OCI-LY3 (cell line): ENCODE measurements around the gene FANCG.

Experiments
- H2AFZ ChIP-seq: fragments of 200-600, 300-600 bp; shearing (Covaris generic); 2 replicates; pipeline ENCODE4 v1.6.0; 2014; ENCODE audit warnings: antibody characterized with exemption, low read depth, low read length
- H3K27ac ChIP-seq: fragments of 200-600, 300-600 bp; sonication (generic); 2 replicates; pipeline ENCODE4 v1.5.1; 2014; ENCODE audit warnings: mild to moderate bottlenecking, low read length, moderate library complexity, mixed read lengths
- H3K27me3 ChIP-seq: fragments of 200-600, 300-600 bp; sonication (generic); 2 replicates; pipeline ENCODE4 v1.6.1; 2014; ENCODE audit warnings: low read depth, low read length, mixed read lengths
- H3K36me3 ChIP-seq: fragments of 200-600, 300-600 bp; sonication (generic); replicated peaks from 2 replicates; pipeline ENCODE3; 2014; ENCODE audit warnings: low read depth, low read length, mixed read lengths
- H3K4me1 ChIP-seq: fragments of 300-600, 200-600 bp; sonication (generic); 2 replicates; pipeline ENCODE4 v1.6.1; 2014; ENCODE audit warnings: low read length, mixed read lengths
- H3K4me2 ChIP-seq: fragments of 200-600, 300-600 bp; sonication (generic); 2 replicates; pipeline ENCODE4 v1.6.1; 2014; ENCODE audit warnings: low read length, mixed read lengths
- H3K4me3 ChIP-seq: fragments of 300-600, 200-600 bp; sonication (generic); 2 replicates; pipeline ENCODE4 v1.5.1; 2014; ENCODE audit warnings: antibody characterized with exemption, mild to moderate bottlenecking, low read length, moderate library complexity
- H3K79me2 ChIP-seq: fragments of 300-600, 200-600 bp; shearing (Covaris generic); 2 replicates; pipeline ENCODE4 v1.6.1; 2014; ENCODE audit warnings: mild to moderate bottlenecking, low read length, mixed read lengths
- H3K9ac ChIP-seq: fragments of 300-600, 200-600 bp; shearing (Covaris generic); 2 replicates; pipeline ENCODE4 v1.6.0; 2014; ENCODE audit warnings: mild to moderate bottlenecking, low read length, moderate library complexity
- H3K9me3 ChIP-seq: fragments of 200-600, 300-600 bp; shearing (Covaris generic); 2 replicates; pipeline ENCODE4 v1.6.1; 2014; ENCODE audit warnings: low read length, mixed read lengths; ENCODE audit not compliant: insufficient read depth
- H4K20me1 ChIP-seq: fragments of 200-600, 300-600 bp; sonication (generic); 2 replicates; pipeline ENCODE4 v1.6.1; 2016; ENCODE audit warnings: low read length, mixed read lengths; ENCODE audit not compliant: insufficient read depth
- CTCF ChIP-seq: fragments of 200-600, 300-600 bp; sonication (generic); IDR thresholded peaks from 2 replicates; pipeline ENCODE4 v1.5.1; 2014; ENCODE audit warnings: antibody characterized with exemption, low read length, low read depth
- EZH2phosphoT487 ChIP-seq: fragments of 200-600 bp; shearing (Covaris generic); IDR thresholded peaks from 2 replicates; pipeline ENCODE4 v1.6.1; 2018; ENCODE audit warnings: antibody characterized with exemption, mixed run types, low read depth

Gene FANCG

DNA sequence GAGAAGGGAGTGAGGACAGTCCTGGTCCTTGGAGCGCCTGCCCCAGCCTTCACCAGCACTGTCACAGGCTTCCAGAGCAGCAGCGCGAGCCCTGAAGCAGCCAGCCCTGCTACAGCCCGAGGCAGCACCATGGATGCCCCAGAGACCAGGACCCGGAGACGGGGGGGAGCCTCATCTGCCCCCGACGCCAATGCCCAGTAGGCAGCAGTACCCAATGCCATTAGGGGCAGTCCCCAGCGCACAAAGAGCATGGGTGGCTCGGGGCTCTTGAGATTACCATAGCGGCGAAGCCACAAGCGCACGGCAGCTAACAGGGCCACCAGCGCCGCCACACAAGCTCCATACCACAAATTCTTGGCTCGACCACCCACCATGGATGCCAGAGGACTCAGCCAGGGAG is 11.8 kb upstream of the FANCG start:
- Histone ChIP-seq H3K27me3 (no peaks in the 10 kb centered on the region), H3K4me2 (no peak overlapping the region), H3K9ac (no peak overlapping the region), H3K27ac (no peak overlapping the region), H3K4me3 (no peak overlapping the region), H2AFZ (no peak overlapping the region), H3K79me2 (peaks cover 13% of the 10 kb centered on the region), H3K4me1 (peaks cover 7% of the 10 kb centered on the region), H4K20me1 (no peaks in the 10 kb centered on the region), H3K9me3 (no peaks in the 10 kb centered on the region), H3K36me3 (peaks cover 37% of the 10 kb centered on the region)
- no peak for TF ChIP-seq EZH2phosphoT487
- no peak for TF ChIP-seq CTCF

DNA sequence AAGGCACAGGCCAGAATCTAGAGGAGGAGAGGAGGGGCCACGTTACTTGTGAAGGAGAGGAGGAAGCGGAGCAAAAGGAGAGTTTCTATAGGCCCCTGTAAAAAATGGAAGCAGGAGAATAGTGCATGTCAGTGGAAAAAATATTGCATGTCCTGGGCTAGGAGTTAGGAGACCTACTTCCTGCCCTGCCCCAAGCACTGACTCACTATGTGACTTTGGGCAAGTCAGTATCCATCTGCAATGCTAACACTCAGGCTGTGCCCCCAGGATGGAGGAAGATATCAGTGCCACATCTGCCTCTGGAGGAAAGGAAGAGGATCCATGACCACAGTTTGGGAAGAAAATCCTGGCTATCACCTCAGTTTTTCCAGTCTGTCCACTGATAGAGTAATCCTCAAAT is 9.7 kb upstream of the FANCG start:
- no peak overlapping the region for H3K27ac ChIP-seq
- H3K79me2 ChIP-seq, result no peaks in the 10 kb centered on the region
- H3K9ac ChIP-seq, result no peak overlapping the region
- H3K4me1 ChIP-seq, result no peaks in the 10 kb centered on the region
- H3K9me3 ChIP-seq, result no peaks in the 10 kb centered on the region
- no peaks in the 10 kb centered on the region for H4K20me1 ChIP-seq
- no peak overlapping the region for H3K4me2 ChIP-seq
- peaks cover 40% of the 10 kb centered on the region for H3K36me3 ChIP-seq
- no peak overlapping the region for H3K4me3 ChIP-seq
- no peak overlapping the region for H2AFZ ChIP-seq
- no peaks in the 10 kb centered on the region for H3K27me3 ChIP-seq
- TF ChIP-seq CTCF, result no peak
- TF ChIP-seq EZH2phosphoT487, result no peak

DNA sequence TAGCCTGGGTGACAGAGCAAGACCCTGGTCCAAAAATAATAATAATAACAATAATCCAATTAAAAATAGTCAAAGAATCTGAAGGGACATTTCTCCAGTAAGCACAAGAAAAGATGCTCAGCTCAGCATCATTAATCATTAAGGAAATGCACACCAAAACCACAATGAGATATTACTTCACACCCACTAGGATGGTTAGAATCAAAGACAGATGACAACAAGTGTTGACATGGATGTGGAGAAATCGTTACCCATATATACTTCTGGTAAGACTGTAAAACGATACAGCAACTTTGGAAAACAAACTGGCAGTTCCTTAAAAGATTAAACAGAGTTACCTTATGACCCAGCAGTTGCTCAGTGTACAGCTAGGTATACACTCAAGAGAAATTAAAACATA is 5.3 kb upstream of the FANCG start:
- Histone ChIP-seq H3K4me3 (no peak overlapping the region), H3K79me2 (no peaks in the 10 kb centered on the region), H3K27ac (no peak overlapping the region), H3K36me3 (peaks cover 21% of the 10 kb centered on the region), H3K9ac (no peak overlapping the region), H3K4me2 (no peak overlapping the region), H3K4me1 (no peaks in the 10 kb centered on the region), H2AFZ (no peak overlapping the region), H3K27me3 (no peaks in the 10 kb centered on the region), H4K20me1 (no peaks in the 10 kb centered on the region), H3K9me3 (no peaks in the 10 kb centered on the region)
- no peak for TF ChIP-seq CTCF
- TF ChIP-seq EZH2phosphoT487, result no peak

DNA sequence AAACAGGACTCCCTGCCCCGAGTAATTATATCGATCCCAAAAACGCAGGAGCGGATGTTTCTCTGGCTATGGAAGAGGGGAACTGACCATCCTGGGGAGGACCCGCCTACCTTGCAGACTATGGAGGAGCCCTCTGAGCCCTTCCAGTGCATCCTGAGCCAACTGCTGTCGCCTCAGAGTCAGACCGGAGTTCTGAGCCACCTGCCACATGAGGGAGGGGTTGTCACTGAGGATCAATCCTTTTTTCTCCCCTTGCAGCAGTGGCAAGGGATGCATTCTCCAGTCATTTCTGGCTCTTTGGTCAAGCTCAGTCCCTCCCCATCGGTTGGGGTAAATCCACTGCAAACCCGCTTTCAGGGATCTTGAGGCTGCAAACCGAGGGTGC is 709 bp downstream of the FANCG start:
- TF ChIP-seq CTCF (no peak), EZH2phosphoT487 (no peak)
- no peaks in the 10 kb centered on the region for H4K20me1 ChIP-seq
- H3K79me2 ChIP-seq, result peaks cover 20% of the 10 kb centered on the region
- H3K4me1 ChIP-seq, result peaks cover 9% of the 10 kb centered on the region
- peak overlapping the region; percentile 19; the same call in 1 of the 2 replicates for H2AFZ ChIP-seq
- peak overlapping the region; percentile 95 for H3K4me2 ChIP-seq
- peak overlapping the region; percentile 93 for H3K4me3 ChIP-seq
- peaks cover 12% of the 10 kb centered on the region for H3K36me3 ChIP-seq
- H3K27me3 ChIP-seq, result no peaks in the 10 kb centered on the region
- peak overlapping the region; percentile 64 for H3K27ac ChIP-seq
- H3K9me3 ChIP-seq, result no peaks in the 10 kb centered on the region
- peak overlapping the region; percentile 91 for H3K9ac ChIP-seq
